ENCODE results near the gene CSNK1D.

DNA sequence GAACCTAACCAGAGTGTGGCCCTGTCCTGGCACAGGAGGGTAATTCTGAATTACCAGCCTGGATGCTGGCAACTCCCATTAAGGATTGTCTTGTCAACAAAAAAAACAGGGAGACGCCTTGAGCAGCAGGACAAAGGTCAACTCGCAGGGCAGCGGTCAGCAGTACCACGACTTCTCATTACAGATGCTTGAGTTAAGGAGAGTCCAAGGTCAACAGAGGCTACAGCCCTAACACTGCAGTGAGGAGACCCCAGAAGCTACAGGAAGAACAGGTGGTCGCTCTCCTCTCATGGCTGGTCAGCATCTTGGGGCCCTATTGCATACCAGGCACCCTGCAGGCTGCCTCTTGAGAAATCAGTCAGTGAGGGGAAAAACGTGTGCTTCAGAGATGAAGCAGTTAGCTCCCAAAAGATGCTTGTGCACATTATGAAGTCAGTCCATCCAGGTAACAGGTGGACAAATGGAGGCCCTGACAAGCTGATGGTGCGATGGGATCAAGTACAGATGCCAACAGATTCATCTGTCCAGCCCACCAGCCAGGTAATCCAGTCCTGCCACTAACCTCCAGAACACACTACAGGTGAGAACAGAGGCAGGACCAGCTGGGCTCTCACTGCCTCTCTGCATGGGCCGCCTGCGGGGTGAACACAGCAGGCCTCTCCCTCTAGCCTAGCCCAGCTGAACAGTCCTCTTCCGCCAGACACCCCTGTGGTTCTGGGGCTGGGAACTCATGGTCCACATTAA, 4.2 kb downstream of the CSNK1D start:
- TF ChIP-seq, protein P1, sequence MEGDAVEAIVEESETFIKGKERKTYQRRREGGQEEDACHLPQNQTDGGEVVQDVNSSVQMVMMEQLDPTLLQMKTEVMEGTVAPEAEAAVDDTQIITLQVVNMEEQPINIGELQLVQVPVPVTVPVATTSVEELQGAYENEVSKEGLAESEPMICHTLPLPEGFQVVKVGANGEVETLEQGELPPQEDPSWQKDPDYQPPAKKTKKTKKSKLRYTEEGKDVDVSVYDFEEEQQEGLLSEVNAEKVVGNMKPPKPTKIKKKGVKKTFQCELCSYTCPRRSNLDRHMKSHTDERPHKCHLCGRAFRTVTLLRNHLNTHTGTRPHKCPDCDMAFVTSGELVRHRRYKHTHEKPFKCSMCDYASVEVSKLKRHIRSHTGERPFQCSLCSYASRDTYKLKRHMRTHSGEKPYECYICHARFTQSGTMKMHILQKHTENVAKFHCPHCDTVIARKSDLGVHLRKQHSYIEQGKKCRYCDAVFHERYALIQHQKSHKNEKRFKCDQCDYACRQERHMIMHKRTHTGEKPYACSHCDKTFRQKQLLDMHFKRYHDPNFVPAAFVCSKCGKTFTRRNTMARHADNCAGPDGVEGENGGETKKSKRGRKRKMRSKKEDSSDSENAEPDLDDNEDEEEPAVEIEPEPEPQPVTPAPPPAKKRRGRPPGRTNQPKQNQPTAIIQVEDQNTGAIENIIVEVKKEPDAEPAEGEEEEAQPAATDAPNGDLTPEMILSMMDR (tag by site-specific recombination; IDR thresholded peaks at IDR 0.05), result no peak
- TF ChIP-seq, protein P2, sequence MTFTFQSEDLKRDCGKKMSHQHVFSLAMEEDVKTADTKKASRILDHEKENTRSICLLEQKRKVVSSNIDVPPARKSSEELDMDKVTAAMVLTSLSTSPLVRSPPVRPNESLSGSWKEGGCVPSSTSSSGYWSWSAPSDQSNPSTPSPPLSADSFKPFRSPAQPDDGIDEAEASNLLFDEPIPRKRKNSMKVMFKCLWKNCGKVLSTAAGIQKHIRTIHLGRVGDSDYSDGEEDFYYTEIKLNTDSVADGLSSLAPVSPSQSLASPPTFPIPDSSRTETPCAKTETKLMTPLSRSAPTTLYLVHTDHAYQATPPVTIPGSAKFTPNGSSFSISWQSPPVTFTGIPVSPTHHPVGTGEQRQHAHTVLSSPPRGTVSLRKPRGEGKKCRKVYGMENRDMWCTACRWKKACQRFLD (tag by site-specific recombination; IDR thresholded peaks at IDR 0.05), result no peak
- TF ChIP-seq YY1 (tag by site-specific recombination; IDR thresholded peaks at IDR 0.05) (no peak), SETDB1 (IDR thresholded peaks at IDR 0.05; ENCODE audit: insufficient read length, low read length) (no peak), ZNF174 (tag by site-specific recombination; IDR thresholded peaks at IDR 0.05) (no peak), ZNF169 (tag by site-specific recombination; IDR thresholded peaks at IDR 0.05) (no peak)
- TF ChIP-seq, protein P3, sequence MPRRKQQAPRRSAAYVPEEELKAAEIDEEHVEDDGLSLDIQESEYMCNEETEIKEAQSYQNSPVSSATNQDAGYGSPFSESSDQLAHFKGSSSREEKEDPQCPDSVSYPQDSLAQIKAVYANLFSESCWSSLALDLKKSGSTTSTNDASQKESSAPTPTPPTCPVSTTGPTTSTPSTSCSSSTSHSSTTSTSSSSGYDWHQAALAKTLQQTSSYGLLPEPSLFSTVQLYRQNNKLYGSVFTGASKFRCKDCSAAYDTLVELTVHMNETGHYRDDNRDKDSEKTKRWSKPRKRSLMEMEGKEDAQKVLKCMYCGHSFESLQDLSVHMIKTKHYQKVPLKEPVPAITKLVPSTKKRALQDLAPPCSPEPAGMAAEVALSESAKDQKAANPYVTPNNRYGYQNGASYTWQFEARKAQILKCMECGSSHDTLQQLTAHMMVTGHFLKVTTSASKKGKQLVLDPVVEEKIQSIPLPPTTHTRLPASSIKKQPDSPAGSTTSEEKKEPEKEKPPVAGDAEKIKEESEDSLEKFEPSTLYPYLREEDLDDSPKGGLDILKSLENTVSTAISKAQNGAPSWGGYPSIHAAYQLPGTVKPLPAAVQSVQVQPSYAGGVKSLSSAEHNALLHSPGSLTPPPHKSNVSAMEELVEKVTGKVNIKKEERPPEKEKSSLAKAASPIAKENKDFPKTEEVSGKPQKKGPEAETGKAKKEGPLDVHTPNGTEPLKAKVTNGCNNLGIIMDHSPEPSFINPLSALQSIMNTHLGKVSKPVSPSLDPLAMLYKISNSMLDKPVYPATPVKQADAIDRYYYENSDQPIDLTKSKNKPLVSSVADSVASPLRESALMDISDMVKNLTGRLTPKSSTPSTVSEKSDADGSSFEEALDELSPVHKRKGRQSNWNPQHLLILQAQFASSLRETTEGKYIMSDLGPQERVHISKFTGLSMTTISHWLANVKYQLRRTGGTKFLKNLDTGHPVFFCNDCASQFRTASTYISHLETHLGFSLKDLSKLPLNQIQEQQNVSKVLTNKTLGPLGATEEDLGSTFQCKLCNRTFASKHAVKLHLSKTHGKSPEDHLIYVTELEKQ (tag by site-specific recombination; IDR thresholded peaks at IDR 0.05; ENCODE audit: borderline replicate concordance), result no peak
